GM12878 (cell line): ENCODE measurements around the gene AP4B1. TPM values are rescaled to one million over a fixed set of nuclear protein-coding genes. Genes with fewer than 3 reads are reported as not detected.

Source experiments
- ATAC-seq: fragments of 200-7000 bp; cut with Tn5 transposase; 3 replicates; pipeline ENCODE4 v1.9.1; 2020; ENCODE audit warnings: mild to moderate bottlenecking, moderate library complexity
- BruUV-seq: library from RNA; stranded (reverse); fragments of 400-500 nt; replicated peaks from 2 replicates; lab custom pipeline; 2021; lab: Mats Ljungman, UMichigan
- CTCF ChIA-PET: fragments of 300-600 bp; sonication (Branson Sonifier 250); formaldehyde crosslinking; extraction: SDS; loops from one replicate; lab custom pipeline; 2021; ENCODE audit warnings: inconsistent platforms; lab: Yijun Ruan, JAX
- POLR2A ChIA-PET: fragments of 350-600 bp; formaldehyde crosslinking; extraction: SDS; loops from one replicate; lab custom pipeline; 2021; ENCODE audit warnings: inconsistent platforms; lab: Charles Lee
- RAD21 ChIA-PET: fragments of 300-600 bp; sonication (Branson Sonifier 250); formaldehyde crosslinking; loops from one replicate; lab custom pipeline; 2023; ENCODE audit warnings: antibody characterized with exemption; ENCODE audit not compliant: unreplicated experiment; lab: Charles Lee
- SMC1A ChIA-PET: fragments of 300-600 bp; sonication (Branson Sonifier 250); formaldehyde crosslinking; loops from one replicate; lab custom pipeline; 2023; ENCODE audit not compliant: unreplicated experiment, uncharacterized antibody; lab: Charles Lee
- DNase-seq: peaks from one replicate; pipeline ENCODE4 v3.0.0-alpha.2; 2011; ENCODE audit warnings: low read depth, low spot score
- FAIRE-seq: peaks from 3 replicates; lab custom pipeline; 2011; peaks lifted over from hg19 to GRCh38; lab: Jason Lieb, UNC
- H2AFZ ChIP-seq: 2 replicates; pipeline ENCODE4 v1.6.0; 2011; ENCODE audit warnings: low read depth, low read length, control low read depth; ENCODE audit not compliant: control insufficient read depth
- H3K27ac ChIP-seq: 2 replicates; pipeline ENCODE4 v1.5.1; 2011; ENCODE audit warnings: control low read depth; ENCODE audit not compliant: control insufficient read depth, insufficient read depth
- H3K27me3 ChIP-seq, 2 experiments: replicated peaks in 1 of 2; 2 replicates each; pipeline versions ENCODE4 v1.6.0 to v1.6.1; 2011; ENCODE audit warnings: low read length in 1 of 2; ENCODE audit not compliant: control insufficient read depth in 2 of 2, insufficient read depth in 2 of 2
- H3K36me3 ChIP-seq, 2 experiments: 2 replicates each; pipeline ENCODE4 v1.5.1; 2011; ENCODE audit warnings: low read length in 1 of 2; ENCODE audit not compliant: control insufficient read depth in 2 of 2, insufficient read depth in 2 of 2
- H3K4me1 ChIP-seq: 2 replicates; pipeline ENCODE4 v1.6.1; 2011; ENCODE audit warnings: mild to moderate bottlenecking, low read length, moderate library complexity, mixed read lengths; ENCODE audit not compliant: control insufficient read depth, insufficient read depth
- H3K4me2 ChIP-seq: 2 replicates; pipeline ENCODE4 v1.6.0; 2011; ENCODE audit warnings: control low read depth; ENCODE audit not compliant: control insufficient read depth, insufficient read depth
- H3K4me3 ChIP-seq: fragments of 200-600 bp; sonication (generic); 2 replicates; pipeline ENCODE4 v1.5.1; 2016
- H3K79me2 ChIP-seq: 2 replicates; pipeline ENCODE4 v1.6.0; 2011; ENCODE audit warnings: low read length; ENCODE audit not compliant: control insufficient read depth, insufficient read depth
- H3K9ac ChIP-seq: 2 replicates; pipeline ENCODE4 v1.8.0; 2011; ENCODE audit warnings: low read length, control low read depth, mixed read lengths; ENCODE audit not compliant: control insufficient read depth, insufficient read depth
- H3K9me3 ChIP-seq: replicated peaks from 3 replicates; pipeline ENCODE4 v1.5.1; 2011; ENCODE audit warnings: mild to moderate bottlenecking, low read length; ENCODE audit not compliant: control insufficient read depth, insufficient read depth
- H4K20me1 ChIP-seq: 2 replicates; pipeline ENCODE4 v1.6.0; 2011; ENCODE audit not compliant: control insufficient read depth, insufficient read depth
- BMI1 ChIP-seq: fragments of 450-650 bp; IDR thresholded peaks from 2 replicates; pipeline ENCODE4 v1.6.1; 2016; ENCODE audit warnings: mild to moderate bottlenecking, moderate library complexity, borderline replicate concordance
- GABPA ChIP-seq: IDR thresholded peaks from 2 replicates; pipeline ENCODE4 v1.6.1; 2014; ENCODE audit warnings: antibody characterized with exemption, low read depth, mild to moderate bottlenecking, inconsistent platforms
- HDGF ChIP-seq: fragments of 450-650 bp; IDR thresholded peaks from 2 replicates; pipeline ENCODE4 v1.6.1; 2016; ENCODE audit warnings: antibody characterized with exemption
- IRF4 ChIP-seq: IDR thresholded peaks from 2 replicates; pipeline ENCODE4 v1.6.1; 2011; ENCODE audit warnings: low read depth, low read length
- KAT2A ChIP-seq: conservative IDR thresholded peaks from 2 replicates; pipeline ENCODE4 v1.6.1; 2011; ENCODE audit warnings: low read depth, low read length; ENCODE audit not compliant: control insufficient read depth
- MXI1 ChIP-seq: fragments of 150-350 bp; IDR thresholded peaks from 2 replicates; pipeline ENCODE4 v1.6.1; 2011; ENCODE audit warnings: low read depth, mild to moderate bottlenecking, inconsistent platforms, low read length, improper control_type of control experiment
- NFIC ChIP-seq: IDR thresholded peaks from 2 replicates; pipeline ENCODE4 v1.6.1; 2012; ENCODE audit warnings: low read depth, mild to moderate bottlenecking, inconsistent platforms, low read length, moderate library complexity
- PAX8 ChIP-seq: fragments of 450-650 bp; IDR thresholded peaks from 2 replicates; pipeline ENCODE4 v1.6.1; 2017; ENCODE audit warnings: mild to moderate bottlenecking, moderate library complexity
- RAD21 ChIP-seq: IDR thresholded peaks from 2 replicates; pipeline ENCODE4 v1.6.1; 2011; ENCODE audit warnings: mild to moderate bottlenecking, low read depth, low read length, moderate library complexity; ENCODE audit not compliant: insufficient read depth
- SMAD1 ChIP-seq: fragments of 450-650 bp; IDR thresholded peaks from 2 replicates; pipeline ENCODE4 v1.6.1; 2018; ENCODE audit warnings: mild to moderate bottlenecking, low read depth; ENCODE audit not compliant: partially characterized antibody
- SUZ12 ChIP-seq: fragments of 200-600 bp; sonication (generic); IDR thresholded peaks from one replicate; pipeline ENCODE4 v1.6.1; 2018; ENCODE audit warnings: antibody characterized with exemption, mild to moderate bottlenecking; ENCODE audit not compliant: unreplicated experiment
- ZNF24 ChIP-seq: fragments of 450-650 bp; IDR thresholded peaks from 2 replicates; pipeline ENCODE4 v1.6.1; 2017; ENCODE audit warnings: antibody characterized with exemption, mild to moderate bottlenecking
- ZNF687 ChIP-seq: fragments of 450-650 bp; IDR thresholded peaks from 2 replicates; pipeline ENCODE4 v1.6.1; 2017; ENCODE audit warnings: mild to moderate bottlenecking, moderate library complexity
- ZSCAN29 ChIP-seq: fragments of 450-650 bp; IDR thresholded peaks from 2 replicates; pipeline ENCODE4 v1.6.1; 2017; ENCODE audit warnings: mild to moderate bottlenecking, moderate library complexity
- ZZZ3 ChIP-seq: IDR thresholded peaks from 2 replicates; pipeline ENCODE4 v1.6.1; 2011; ENCODE audit warnings: low read depth; ENCODE audit not compliant: control insufficient read depth, insufficient read length
- WGBS: methylation state at CpG from one replicate; pipeline ENCODE4 v1.1.6; 2016; ENCODE audit warnings: low lambda C conversion rate; ENCODE audit not compliant: insufficient replicate concordance, insufficient coverage; ENCODE audit errors: missing lambda C conversion rate; 5-methylcytosine and 5-hydroxymethylcytosine counted together
- in situ Hi-C: fragments of 300-500 bp; cut with MboI; formaldehyde crosslinking; loops from 9 replicates; pipeline ENCODE4 v1.14.3; 2018; ENCODE audit warnings: mixed read lengths
- intact Hi-C: fragments of 100-400 bp; cut with micrococcal nuclease; formaldehyde crosslinking; loops from one replicate; pipeline ENCODE4 v1.14.2; 2022; ENCODE audit not compliant: unreplicated experiment
- polyA plus RNA-seq, 11 experiments: library from polyadenylated mRNA; depleted of rRNA in 4 of 11; unstranded in 6 of 11; stranded (reverse) in 5 of 11; fragments of >200 nt; fragmentation: Nextera tagmentation in 4 of 11; fragmentation: Illumina TruSeq in 1 of 11; extraction: Ambion mirVana in 4 of 11; extraction: Trizol in 1 of 11; gene quantifications; 1 replicate in 1 of 11; 2 replicates in 10 of 11; pipeline versions ENCODE4 v1.2.1 to v1.2.3, GENCODE V29; 2011 to 2016; ENCODE audit warnings: inconsistent platforms in 2 of 11, missing spikeins in 2 of 11, low read depth in 1 of 11
- total RNA-seq, 4 experiments: library from RNA; depleted of rRNA in 3 of 4; stranded (reverse); fragments of >200 nt in 3 of 4; fragmentation: Illumina TruSeq in 1 of 4; extraction: Trizol in 1 of 4; gene quantifications; 2 replicates each; pipeline versions ENCODE4 v1.2.1 to v1.2.3, GENCODE V29; 2013 to 2021

AP4B1 gene
- total and polyA plus RNA-seq, 10 of the 15 experiments (the other 5 are each of a cell fraction or from before 2014, with no cell fraction given) = 27.2 to 61.0 (median 33.0) TPM

- TF ChIP-seq ZNF687 (no peak), ZNF24 (no peak), SMAD1 (no peak), BMI1 (no peak)
Observed at GRCh38 chr1:113893267-113893666, 11.3 kb downstream of the AP4B1 start (continued).

GRCh38 chr1:113891631-113892220 lies 12.9 kb downstream of the AP4B1 start:
- ATAC-seq (no peak), FAIRE-seq (no peak), DNase-seq (no peak)
- ChIA-PET RAD21 (interaction anchor here (1.0 kb wide), 1 partner anchor 11 kb away, joined by 3 read pairs; no protein-coding TSS in a partner anchor), SMC1A (interaction anchor here (1.2 to 5.8 kb wide), 5 partner anchors 10 to 56 kb away, joined by 3 to 30 read pairs (median 20); partner anchors contain the start of genes AP4B1 and DCLRE1B), POLR2A (interaction anchor here (0.7 to 2.0 kb wide), 4 partner anchors 9 to 110 kb away, joined by 4 to 9 read pairs (median 6); no protein-coding TSS in a partner anchor), CTCF (interaction anchor here (1.3 kb wide), 1 partner anchor 11 kb away, joined by 4 read pairs; no protein-coding TSS in a partner anchor)
- no TSS peak for BruUV-seq
- in situ Hi-C loops (no loop called here), intact Hi-C loops (no loop called here)
- Histone ChIP-seq H2AFZ (no peak overlapping the region), H3K9me3 (no peaks in the 10 kb centered on the region), H3K27ac (no peak overlapping the region), H3K4me3 (no peak overlapping the region), H3K27me3 (no peaks in the 10 kb centered on the region), H3K4me2 (no peak overlapping the region), H3K36me3 (peaks cover 0 to 2% of the 10 kb centered on the region in 2 experiments; a peak in 1 of 4 replicates), H4K20me1 (no peaks in the 10 kb centered on the region), H3K9ac (no peak overlapping the region), H3K4me1 (no peaks in the 10 kb centered on the region), H3K79me2 (no peaks in the 10 kb centered on the region)
- 88% methylated on average over 10 of the region's 11 CpGs for WGBS
- no peak for TF ChIP-seq ZNF687
- TF ChIP-seq SUZ12 = no peak
- TF ChIP-seq RAD21 = no peak
- TF ChIP-seq NFIC = no peak
- TF ChIP-seq ZZZ3 = no peak
- no peak for TF ChIP-seq HDGF
- TF ChIP-seq PAX8 = no peak
- TF ChIP-seq KAT2A = no peak
- TF ChIP-seq IRF4 = no peak
- TF ChIP-seq GABPA = no peak
- TF ChIP-seq MXI1 = no peak
- no peak for TF ChIP-seq ZSCAN29
